KG1 (cell line): ENCODE data around the gene CD8B.
"Not testable (repeated sequence)": the region's sequence is repeated elsewhere in the genome, so short reads cannot be mapped to it uniquely, and the experiment has no call there.

Experiments used
- DNase-seq: peaks from one replicate; lab custom pipeline; 2025; lab: John Stamatoyannopoulos, UW

CD8B gene

GRCh38 chr2:86861628-86862379 lies at the start of gene CD8B:
TSS of gene CD8B (minus strand) at chr2:86861886. CDS start at chr2:86861865, 21 bp downstream.
- DNase-seq = not testable (repeated sequence)

GRCh38 chr2:86905868-86906267 lies 44.2 kb upstream of the CD8B start:
- DNase-seq = not testable (repeated sequence)

GRCh38 chr2:86900687-86901086 lies 39.0 kb upstream of the CD8B start:
- not testable (repeated sequence) for DNase-seq

GRCh38 chr2:86886026-86886425 lies 24.3 kb upstream of the CD8B start:
- DNase-seq = not testable (repeated sequence)

GRCh38 chr2:86882865-86883264 lies 21.2 kb upstream of the CD8B start:
- not testable (repeated sequence) for DNase-seq

- DNase-seq = not testable (repeated sequence)
Measured at GRCh38 chr2:86882118-86882665, 20.5 kb upstream of the CD8B start.

GRCh38 chr2:86878986-86879385 lies 17.3 kb upstream of the CD8B start:
- not testable (repeated sequence) for DNase-seq

GRCh38 chr2:86870941-86871340 lies 9.3 kb upstream of the CD8B start:
- not testable (repeated sequence) for DNase-seq

- not testable (repeated sequence) for DNase-seq
Measured at GRCh38 chr2:86868895-86869468, 7.3 kb upstream of the CD8B start.

- not testable (repeated sequence) for DNase-seq
Measured at GRCh38 chr2:86862380-86862703, 656 bp upstream of the CD8B start.

GRCh38 chr2:86861175-86861574 lies 511 bp downstream of the CD8B start:
- not testable (repeated sequence) for DNase-seq

GRCh38 chr2:86860573-86860972 lies 1.1 kb downstream of the CD8B start:
- DNase-seq = not testable (repeated sequence)

GRCh38 chr2:86857688-86858087 lies 4.0 kb downstream of the CD8B start:
- not testable (repeated sequence) for DNase-seq

GRCh38 chr2:86856498-86856897 lies 5.2 kb downstream of the CD8B start:
- not testable (repeated sequence) for DNase-seq

- not testable (repeated sequence) for DNase-seq
Measured at GRCh38 chr2:86855981-86856380, 5.7 kb downstream of the CD8B start.

- not testable (repeated sequence) for DNase-seq
Measured at GRCh38 chr2:86851581-86851980, 10.1 kb downstream of the CD8B start.

GRCh38 chr2:86842607-86843234 lies 19.0 kb downstream of the CD8B start:
- not testable (repeated sequence) for DNase-seq

- not testable (repeated sequence) for DNase-seq
Measured at GRCh38 chr2:86841330-86841729, 20.4 kb downstream of the CD8B start.

GRCh38 chr2:86839871-86840548 lies 21.7 kb downstream of the CD8B start:
- DNase-seq = not testable (repeated sequence)

GRCh38 chr2:86839455-86839854 lies 22.2 kb downstream of the CD8B start:
- not testable (repeated sequence) for DNase-seq

GRCh38 chr2:86837714-86838113 lies 24.0 kb downstream of the CD8B start:
- DNase-seq = not testable (repeated sequence)
